ENCODE results near the gene LRCH3.

LRCH3 gene

DNA sequence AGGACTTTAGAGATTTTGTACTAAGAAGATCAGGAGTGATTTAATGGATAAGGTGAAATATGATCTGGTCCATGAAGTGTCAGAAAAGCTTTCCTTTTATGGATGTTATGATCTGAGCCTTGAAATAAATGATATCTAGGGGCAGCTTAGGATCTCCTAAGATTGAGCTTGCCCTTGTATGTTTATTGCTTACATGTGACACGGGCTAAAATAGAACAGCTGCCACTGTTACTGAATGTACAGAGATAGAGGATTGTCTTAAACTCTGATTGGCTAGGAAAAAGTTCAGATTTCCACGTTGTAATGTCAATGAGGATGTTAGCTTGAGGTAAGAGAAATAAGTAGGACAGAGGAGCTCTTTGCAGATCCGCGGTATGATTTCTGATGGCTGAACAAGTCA is 32.5 kb upstream of the LRCH3 start:
- TF ChIP-seq, protein P1, sequence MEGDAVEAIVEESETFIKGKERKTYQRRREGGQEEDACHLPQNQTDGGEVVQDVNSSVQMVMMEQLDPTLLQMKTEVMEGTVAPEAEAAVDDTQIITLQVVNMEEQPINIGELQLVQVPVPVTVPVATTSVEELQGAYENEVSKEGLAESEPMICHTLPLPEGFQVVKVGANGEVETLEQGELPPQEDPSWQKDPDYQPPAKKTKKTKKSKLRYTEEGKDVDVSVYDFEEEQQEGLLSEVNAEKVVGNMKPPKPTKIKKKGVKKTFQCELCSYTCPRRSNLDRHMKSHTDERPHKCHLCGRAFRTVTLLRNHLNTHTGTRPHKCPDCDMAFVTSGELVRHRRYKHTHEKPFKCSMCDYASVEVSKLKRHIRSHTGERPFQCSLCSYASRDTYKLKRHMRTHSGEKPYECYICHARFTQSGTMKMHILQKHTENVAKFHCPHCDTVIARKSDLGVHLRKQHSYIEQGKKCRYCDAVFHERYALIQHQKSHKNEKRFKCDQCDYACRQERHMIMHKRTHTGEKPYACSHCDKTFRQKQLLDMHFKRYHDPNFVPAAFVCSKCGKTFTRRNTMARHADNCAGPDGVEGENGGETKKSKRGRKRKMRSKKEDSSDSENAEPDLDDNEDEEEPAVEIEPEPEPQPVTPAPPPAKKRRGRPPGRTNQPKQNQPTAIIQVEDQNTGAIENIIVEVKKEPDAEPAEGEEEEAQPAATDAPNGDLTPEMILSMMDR (IDR thresholded peaks at IDR 0.05; ENCODE audit: low read depth, low read length) = no peak
- no peak overlapping the region for H3K4me3 ChIP-seq (ENCODE audit: low read depth, low read length)
- DNase-seq (ENCODE audit: low read depth, low spot score) = no peak
- in situ Hi-C loops (cut with HindIII; ENCODE audit: low sequenced_read_pairs) = no loop called here

DNA sequence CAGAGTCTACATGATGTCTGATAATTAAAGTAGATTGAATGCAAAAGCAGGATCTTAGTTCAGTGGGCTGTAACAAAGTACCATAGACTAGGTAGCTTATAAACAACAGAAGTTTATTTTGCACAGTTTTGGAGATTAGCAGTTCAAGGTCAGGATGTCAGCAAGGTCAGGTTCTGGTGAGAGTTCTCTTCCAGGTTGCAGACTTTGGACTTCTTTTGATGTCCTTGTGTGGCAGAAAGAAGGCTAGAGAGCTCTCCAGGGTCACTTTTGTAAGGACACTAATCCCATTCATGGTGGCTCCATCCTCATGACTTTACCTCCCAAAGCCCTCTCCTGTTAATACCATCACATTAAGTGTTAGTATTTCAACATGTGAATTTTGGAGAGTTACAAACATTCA is 29.3 kb upstream of the LRCH3 start:
- H3K4me3 ChIP-seq (ENCODE audit: low read depth, low read length) = no peak overlapping the region
- DNase-seq (ENCODE audit: low read depth, low spot score) = no peak
- TF ChIP-seq, protein P1 (IDR thresholded peaks at IDR 0.05; ENCODE audit: low read depth, low read length) = no peak
- in situ Hi-C loops (cut with HindIII; ENCODE audit: low sequenced_read_pairs) = no loop called here

DNA sequence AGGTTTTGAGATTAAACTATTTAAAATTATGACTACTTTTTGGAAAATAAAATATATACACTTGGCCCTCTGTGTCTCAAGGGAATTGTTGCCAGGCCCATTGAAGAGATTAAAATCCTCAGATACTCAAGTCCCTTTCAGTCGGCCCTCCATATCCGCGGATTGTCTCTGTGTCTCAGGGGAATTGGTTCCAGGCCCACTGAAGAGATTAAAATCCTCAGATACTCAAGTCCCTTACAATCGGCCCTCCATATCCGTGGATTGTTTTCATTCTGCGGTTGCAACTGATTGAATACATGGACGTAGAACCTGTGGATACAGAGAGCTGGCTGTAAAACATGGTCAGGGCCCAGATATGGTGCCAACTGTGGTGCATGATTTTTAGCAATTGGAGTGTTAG is 15.7 kb upstream of the LRCH3 start:
- DNase-seq (ENCODE audit: low read depth, low spot score) = no peak
- TF ChIP-seq, protein P1 (IDR thresholded peaks at IDR 0.05; ENCODE audit: low read depth, low read length) = no peak
- in situ Hi-C loops (cut with HindIII; ENCODE audit: low sequenced_read_pairs) = no loop called here
- H3K4me3 ChIP-seq (ENCODE audit: low read depth, low read length) = no peak overlapping the region

DNA sequence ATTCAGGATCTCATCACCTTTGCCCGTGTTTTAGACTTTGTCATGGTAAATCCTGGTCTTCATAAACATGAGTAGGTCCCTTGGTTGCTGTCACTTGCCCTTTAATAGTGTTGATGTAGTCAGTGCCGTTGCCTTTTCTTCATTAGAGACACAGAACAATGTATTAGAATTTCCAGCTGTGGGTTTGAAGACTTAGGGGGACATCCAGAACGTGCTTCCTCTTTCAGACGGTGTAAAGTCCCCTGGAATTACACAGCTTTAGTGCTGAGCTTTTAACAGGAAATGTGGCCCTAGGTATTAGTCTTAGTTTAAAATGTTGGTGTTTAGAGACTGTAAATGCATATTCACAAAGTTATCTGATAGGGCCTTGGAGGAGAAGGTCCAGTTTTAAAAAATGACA is 8.8 kb upstream of the LRCH3 start:
- H3K4me3 ChIP-seq (ENCODE audit: low read depth, low read length) = no peak overlapping the region
- no peak for DNase-seq (ENCODE audit: low read depth, low spot score)
- TF ChIP-seq, protein P1 (IDR thresholded peaks at IDR 0.05; ENCODE audit: low read depth, low read length) = no peak
- in situ Hi-C loops (cut with HindIII; ENCODE audit: low sequenced_read_pairs) = no loop called here

DNA sequence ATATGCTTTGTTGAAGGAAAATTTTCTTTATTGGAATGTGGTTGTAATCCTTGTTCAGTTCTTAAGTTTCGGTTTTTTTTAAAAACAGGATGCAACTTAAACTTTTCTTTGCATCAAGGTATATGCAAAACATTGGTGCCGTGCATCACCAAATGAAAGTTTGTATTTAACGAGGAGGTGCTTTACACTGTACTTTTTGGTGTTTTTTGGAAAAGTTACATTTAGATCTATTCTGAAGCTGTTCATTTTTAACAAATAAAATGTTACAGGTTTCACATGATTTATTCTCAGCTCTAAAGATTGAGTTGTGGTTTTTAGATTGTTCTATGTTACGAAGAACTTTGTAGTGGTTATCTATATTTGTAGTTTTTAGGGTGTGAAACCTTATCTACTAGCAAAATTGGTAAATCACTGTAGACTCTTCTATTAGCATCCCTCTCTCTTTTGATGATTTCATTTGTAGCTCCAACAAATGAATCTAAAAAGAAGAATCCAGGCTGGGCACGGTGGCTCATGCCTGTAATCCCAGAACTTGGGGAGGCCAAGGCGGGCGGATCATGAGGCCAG is 7.0 kb upstream of the LRCH3 start:
- in situ Hi-C loops (cut with HindIII; ENCODE audit: low sequenced_read_pairs) = no loop called here
- no peak overlapping the region for H3K4me3 ChIP-seq (ENCODE audit: low read depth, low read length)
- DNase-seq (ENCODE audit: low read depth, low spot score) = no peak
- TF ChIP-seq, protein P1 (IDR thresholded peaks at IDR 0.05; ENCODE audit: low read depth, low read length) = no peak

DNA sequence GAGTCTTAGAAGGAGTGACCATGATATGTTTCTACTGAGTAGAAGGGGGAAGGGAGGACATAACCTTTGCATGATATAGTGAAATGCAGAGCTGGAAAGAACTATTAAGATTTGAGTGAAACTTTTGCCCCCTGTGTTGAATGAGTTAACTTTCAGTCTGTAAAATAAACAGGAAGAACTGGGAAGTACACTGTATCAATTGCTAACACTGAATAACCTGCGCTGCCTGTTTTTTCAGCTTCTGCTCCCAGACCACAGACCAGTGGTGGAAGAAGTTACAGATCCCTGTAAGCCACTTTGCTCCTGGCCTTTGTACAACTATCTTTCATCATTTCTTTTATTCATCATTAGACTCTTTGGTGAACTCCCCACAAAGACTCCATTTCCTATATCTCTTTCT is 3.6 kb upstream of the LRCH3 start:
- TF ChIP-seq, protein P1 (IDR thresholded peaks at IDR 0.05; ENCODE audit: low read depth, low read length) = no peak
- no peak overlapping the region for H3K4me3 ChIP-seq (ENCODE audit: low read depth, low read length)
- in situ Hi-C loops (cut with HindIII; ENCODE audit: low sequenced_read_pairs) = no loop called here
- DNase-seq (ENCODE audit: low read depth, low spot score) = no peak

DNA sequence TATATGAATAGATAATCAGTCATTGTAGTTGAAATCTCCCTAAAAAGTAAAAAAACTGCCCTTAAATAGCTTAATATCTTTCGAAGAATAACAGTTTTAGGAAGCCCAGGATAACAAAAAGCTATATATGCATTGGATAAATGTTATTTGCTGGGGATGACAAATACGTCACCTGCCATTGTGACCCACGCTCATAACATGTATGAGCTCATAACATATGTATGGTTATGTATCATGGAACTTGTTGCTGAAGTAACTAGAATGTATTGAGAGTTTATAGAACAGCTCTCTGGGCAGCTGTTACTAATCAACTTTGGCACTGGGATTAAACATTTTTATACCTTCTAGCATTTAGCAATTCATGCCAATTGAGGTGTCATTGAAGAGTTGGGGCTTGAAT is 1.7 kb upstream of the LRCH3 start:
- TF ChIP-seq, protein P1 (IDR thresholded peaks at IDR 0.05; ENCODE audit: low read depth, low read length) = no peak
- no peak for DNase-seq (ENCODE audit: low read depth, low spot score)
- in situ Hi-C loops (cut with HindIII; ENCODE audit: low sequenced_read_pairs) = no loop called here
- no peak overlapping the region for H3K4me3 ChIP-seq (ENCODE audit: low read depth, low read length)
